Osteocyte (in vitro differentiated cells): ENCODE results near the gene GBGT1. TPM values are rescaled to one million over a fixed set of nuclear protein-coding genes. Genes with fewer than 3 reads are reported as not detected.
"Not testable (repeated sequence)": the region's sequence is repeated elsewhere in the genome, so short reads cannot be mapped to it uniquely, and the experiment has no call there.

Experiments
- DNase-seq: peaks from one replicate; pipeline ENCODE4 v3.0.0; 2021; ENCODE audit warnings: mixed read lengths; ENCODE audit not compliant: unreplicated experiment; ENCODE audit errors: extremely low spot score
- H3K27ac Mint-ChIP-seq: one replicate; pipeline ENCODE4 v1.8.0; 2021; ENCODE audit warnings: mild to moderate bottlenecking, mixed read lengths; ENCODE audit not compliant: unreplicated experiment
- H3K27me3 Mint-ChIP-seq: one replicate; pipeline ENCODE4 v1.8.0; 2021; ENCODE audit warnings: mixed read lengths; ENCODE audit not compliant: unreplicated experiment
- H3K36me3 Mint-ChIP-seq: one replicate; pipeline ENCODE4 v1.8.0; 2021; ENCODE audit warnings: mixed read lengths; ENCODE audit not compliant: unreplicated experiment
- H3K4me1 Mint-ChIP-seq: one replicate; pipeline ENCODE4 v1.8.0; 2021; ENCODE audit warnings: mixed read lengths; ENCODE audit not compliant: unreplicated experiment
- H3K4me3 Mint-ChIP-seq: one replicate; pipeline ENCODE4 v1.8.0; 2021; ENCODE audit warnings: mild to moderate bottlenecking, moderate library complexity, mixed read lengths; ENCODE audit not compliant: unreplicated experiment
- H3K9me3 Mint-ChIP-seq: one replicate; pipeline ENCODE4 v1.8.0; 2021; ENCODE audit warnings: mixed read lengths; ENCODE audit not compliant: unreplicated experiment
- CTCF ChIP-seq: fragments of 200-600 bp; sonication (generic); IDR thresholded peaks from 2 replicates; pipeline ENCODE4 v1.5.0; 2021; ENCODE audit warnings: antibody characterized with exemption, mild to moderate bottlenecking, moderate library complexity
- total RNA-seq: library from RNA; stranded (reverse); gene quantifications from 2 replicates; pipeline ENCODE4 v1.2.1, GENCODE V29; 2021

Gene GBGT1
- total RNA-seq, 1 donor from 2014 or later = 4.1 TPM

- Mint-ChIP-seq H3K4me1 (peaks cover 3% of the 10 kb centered on the region), H3K4me3 (no peak overlapping the region), H3K27me3 (peaks cover 51% of the 10 kb centered on the region), H3K9me3 (no peaks in the 10 kb centered on the region), H3K27ac (no peak overlapping the region), H3K36me3 (no peaks in the 10 kb centered on the region)
- no peak for TF ChIP-seq CTCF
- no peak for DNase-seq
These were observed 17.2 kb upstream of the GBGT1 start for GRCh38 chr9:133180953-133181352.

GRCh38 chr9:133173056-133173455 lies 9.3 kb upstream of the GBGT1 start:
- no peak for DNase-seq

GRCh38 chr9:133171161-133171961 lies 7.6 kb upstream of the GBGT1 start:
- H3K36me3 Mint-ChIP-seq = no peaks in the 10 kb centered on the region
- no peak overlapping the region for H3K4me3 Mint-ChIP-seq
- DNase-seq = no peak
- H3K9me3 Mint-ChIP-seq = no peaks in the 10 kb centered on the region
- no peak overlapping the region for H3K27ac Mint-ChIP-seq
- H3K27me3 Mint-ChIP-seq = peaks cover 29% of the 10 kb centered on the region
- H3K4me1 Mint-ChIP-seq = no peaks in the 10 kb centered on the region
- no peak for TF ChIP-seq CTCF

More at GRCh38 chr9:133173056-133173455, 9.3 kb upstream of the GBGT1 start:
- Mint-ChIP-seq H3K4me3 (no peak overlapping the region), H3K27ac (no peak overlapping the region), H3K36me3 (no peaks in the 10 kb centered on the region), H3K27me3 (peaks cover 44% of the 10 kb centered on the region), H3K4me1 (no peaks in the 10 kb centered on the region), H3K9me3 (no peaks in the 10 kb centered on the region)
- no peak for TF ChIP-seq CTCF

- TF ChIP-seq CTCF = no peak
- peaks cover 24% of the 10 kb centered on the region for H3K27me3 Mint-ChIP-seq
- no peaks in the 10 kb centered on the region for H3K4me1 Mint-ChIP-seq
- H3K36me3 Mint-ChIP-seq = no peaks in the 10 kb centered on the region
- no peak for DNase-seq
- H3K9me3 Mint-ChIP-seq = no peaks in the 10 kb centered on the region
- no peak overlapping the region for H3K4me3 Mint-ChIP-seq
- H3K27ac Mint-ChIP-seq = no peak overlapping the region
These were observed 7.0 kb upstream of the GBGT1 start for GRCh38 chr9:133170716-133171115.

GRCh38 chr9:133169687-133170086 lies 6.0 kb upstream of the GBGT1 start:
- H3K36me3 Mint-ChIP-seq, H3K4me3 Mint-ChIP-seq, H3K4me1 Mint-ChIP-seq, H3K9me3 Mint-ChIP-seq, DNase-seq, H3K27ac Mint-ChIP-seq: not testable (repeated sequence)
- H3K27me3 Mint-ChIP-seq = peaks cover 18% of the 10 kb centered on the region
